Measurements from ENCODE around the gene TMEM141. TPM values are rescaled to one million over a fixed set of nuclear protein-coding genes. Genes with fewer than 3 reads are reported as not detected.

Gene TMEM141
- polyA plus RNA-seq, 1 donor from 2014 or later: 30.1 TPM

DNA sequence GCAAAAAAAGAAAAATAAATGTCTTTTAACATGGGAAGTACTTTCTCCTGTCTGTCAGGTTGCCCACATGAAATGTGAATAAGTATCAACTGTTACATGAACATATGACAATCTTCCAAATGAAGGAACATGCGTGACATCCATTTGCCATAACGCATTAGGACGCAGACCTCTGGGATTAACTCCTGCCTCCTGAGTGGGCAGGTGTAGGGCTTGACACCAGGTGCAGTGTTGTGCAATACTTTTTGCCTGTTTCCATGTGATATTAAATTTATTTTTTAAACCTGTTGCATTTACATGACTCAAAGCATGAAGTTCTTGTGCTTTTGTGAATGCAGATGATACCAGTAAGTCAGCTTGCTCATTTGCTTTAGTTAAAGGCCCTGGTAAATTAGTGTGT is 8.7 kb upstream of the TMEM141 start:
- Histone ChIP-seq H2AFZ (ENCODE audit: low read depth, low read length) (no peak overlapping the region), H3K79me2 (replicated peaks; ENCODE audit: insufficient read depth, low read length) (no peaks in the 10 kb centered on the region), H3F3A (ENCODE audit: insufficient read depth, low read length, poor library complexity, severe bottlenecking) (no peaks in the 10 kb centered on the region), H3K27ac (ENCODE audit: low read length) (no peak overlapping the region), H3K9ac (ENCODE audit: low read length) (no peak overlapping the region), H3K9me3 (ENCODE audit: low read length) (no peaks in the 10 kb centered on the region), H3K4me2 (ENCODE audit: low read length) (no peak overlapping the region), H4K20me1 (ENCODE audit: insufficient read depth) (no peaks in the 10 kb centered on the region), H3K36me3 (ENCODE audit: insufficient read depth, low read length) (no peaks in the 10 kb centered on the region), H3K4me3 (ENCODE audit: low read length) (no peak overlapping the region), H3K9me2 (ENCODE audit: insufficient read depth, low read length) (no peaks in the 10 kb centered on the region), H3K27me3 (ENCODE audit: insufficient read depth, low read depth, low read length) (no peaks in the 10 kb centered on the region)
- TF ChIP-seq EP300 (conservative IDR thresholded peaks at IDR 0.05; ENCODE audit: poor library complexity, severe bottlenecking) (no peak), MXI1 (conservative IDR thresholded peaks at IDR 0.05; ENCODE audit: poor library complexity, severe bottlenecking) (no peak), POLR2AphosphoS5 (IDR thresholded peaks at IDR 0.05) (no peak), TAF1 (IDR thresholded peaks at IDR 0.05; ENCODE audit: low read depth) (no peak), SMC3 (conservative IDR thresholded peaks at IDR 0.05; ENCODE audit: poor library complexity) (no peak), REST (IDR thresholded peaks at IDR 0.05; ENCODE audit: borderline replicate concordance) (no peak)

- Histone ChIP-seq H3K4me3 (ENCODE audit: low read length) (no peak overlapping the region), H3K27me3 (ENCODE audit: insufficient read depth, low read depth, low read length) (no peaks in the 10 kb centered on the region), H3K9me3 (ENCODE audit: low read length) (no peaks in the 10 kb centered on the region), H3K36me3 (ENCODE audit: insufficient read depth, low read length) (no peaks in the 10 kb centered on the region), H3K4me2 (ENCODE audit: low read length) (no peak overlapping the region), H3K79me2 (replicated peaks; ENCODE audit: insufficient read depth, low read length) (no peaks in the 10 kb centered on the region), H3K9me2 (ENCODE audit: insufficient read depth, low read length) (no peaks in the 10 kb centered on the region), H4K20me1 (ENCODE audit: insufficient read depth) (no peaks in the 10 kb centered on the region), H3F3A (ENCODE audit: insufficient read depth, low read length, poor library complexity, severe bottlenecking) (no peaks in the 10 kb centered on the region), H3K9ac (ENCODE audit: low read length) (no peak overlapping the region), H3K27ac (ENCODE audit: low read length) (no peak overlapping the region), H2AFZ (ENCODE audit: low read depth, low read length) (no peak overlapping the region)
- TF ChIP-seq RAD21 (conservative IDR thresholded peaks at IDR 0.05) (peak; percentile 35), SMC3 (conservative IDR thresholded peaks at IDR 0.05; ENCODE audit: poor library complexity) (peak; percentile 63), CTCF (IDR thresholded peaks at IDR 0.05; ENCODE audit: poor library complexity, severe bottlenecking) (peak; percentile 64), TAF1 (IDR thresholded peaks at IDR 0.05; ENCODE audit: low read depth) (no peak)
Observed at GRCh38 chr9:136784249-136784996, 6.7 kb upstream of the TMEM141 start.

- Histone ChIP-seq H3K79me2 (replicated peaks; ENCODE audit: insufficient read depth, low read length) (no peaks in the 10 kb centered on the region), H3K9ac (ENCODE audit: low read length) (no peak overlapping the region), H3K4me2 (ENCODE audit: low read length) (no peak overlapping the region), H3F3A (ENCODE audit: insufficient read depth, low read length, poor library complexity, severe bottlenecking) (no peaks in the 10 kb centered on the region), H3K9me2 (ENCODE audit: insufficient read depth, low read length) (no peaks in the 10 kb centered on the region), H3K4me3 (ENCODE audit: low read length) (no peak overlapping the region), H3K36me3 (ENCODE audit: insufficient read depth, low read length) (no peaks in the 10 kb centered on the region), H3K27me3 (ENCODE audit: insufficient read depth, low read depth, low read length) (no peaks in the 10 kb centered on the region), H3K27ac (ENCODE audit: low read length) (no peak overlapping the region), H2AFZ (ENCODE audit: low read depth, low read length) (no peak overlapping the region), H3K9me3 (ENCODE audit: low read length) (no peaks in the 10 kb centered on the region), H4K20me1 (ENCODE audit: insufficient read depth) (no peaks in the 10 kb centered on the region)
- no peak for TF ChIP-seq CTCF (IDR thresholded peaks at IDR 0.05; ENCODE audit: poor library complexity, severe bottlenecking)
- no peak for TF ChIP-seq REST (IDR thresholded peaks at IDR 0.05; ENCODE audit: borderline replicate concordance)
- TF ChIP-seq RAD21 (conservative IDR thresholded peaks at IDR 0.05): no peak
- no peak for TF ChIP-seq EZH2 (IDR thresholded peaks at IDR 0.05; ENCODE audit: borderline replicate concordance, insufficient read depth, low read length, poor library complexity, severe bottlenecking)
- TF ChIP-seq MXI1 (conservative IDR thresholded peaks at IDR 0.05; ENCODE audit: poor library complexity, severe bottlenecking): no peak
Observed at GRCh38 chr9:136784997-136785361, 6.2 kb upstream of the TMEM141 start.
